NCI-H2227 (cell line): ENCODE data around the gene ZNF3.
"Not testable (repeated sequence)": the region's sequence is repeated elsewhere in the genome, so short reads cannot be mapped to it uniquely, and the experiment has no call there.

Experiments
- DNase-seq: peaks from one replicate; lab custom pipeline; 2025; ENCODE audit not compliant: unreplicated experiment; lab: John Stamatoyannopoulos, UW

ZNF3 gene

DNA sequence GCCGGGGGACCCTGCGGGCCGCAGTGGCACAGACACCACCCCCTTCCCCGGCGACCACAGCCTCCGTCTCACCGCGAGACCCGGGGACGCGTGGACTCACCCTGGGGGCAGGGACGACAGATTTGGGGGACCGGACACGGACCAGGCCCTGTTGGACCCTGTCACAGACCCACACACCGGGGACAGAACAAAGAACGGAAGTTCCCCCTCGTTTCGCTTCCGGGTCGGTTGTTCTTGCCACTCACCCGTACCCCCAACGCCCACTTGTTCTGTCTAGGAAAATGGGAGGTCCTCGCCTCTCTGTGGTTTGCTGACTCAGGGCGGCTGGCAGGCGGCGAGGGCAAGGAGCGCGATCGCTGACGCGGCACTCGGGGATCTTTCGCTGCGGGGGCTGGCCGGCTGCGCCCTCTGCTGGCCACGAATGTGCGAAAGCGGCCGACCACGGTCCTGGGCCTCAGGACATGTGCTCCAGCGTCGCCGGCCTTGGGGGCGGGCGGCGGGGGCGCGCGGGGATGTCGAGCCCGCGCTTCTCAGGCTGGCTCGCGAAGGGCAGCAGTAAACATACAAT, at the start of gene ZNF3:
Gene ZNF3 (minus strand): TSS at position 189 of the 568 bp plus-strand sequence. CDS start 4,366 bp downstream, outside the sequence.
- DNase-seq = peak; percentile 100

DNA sequence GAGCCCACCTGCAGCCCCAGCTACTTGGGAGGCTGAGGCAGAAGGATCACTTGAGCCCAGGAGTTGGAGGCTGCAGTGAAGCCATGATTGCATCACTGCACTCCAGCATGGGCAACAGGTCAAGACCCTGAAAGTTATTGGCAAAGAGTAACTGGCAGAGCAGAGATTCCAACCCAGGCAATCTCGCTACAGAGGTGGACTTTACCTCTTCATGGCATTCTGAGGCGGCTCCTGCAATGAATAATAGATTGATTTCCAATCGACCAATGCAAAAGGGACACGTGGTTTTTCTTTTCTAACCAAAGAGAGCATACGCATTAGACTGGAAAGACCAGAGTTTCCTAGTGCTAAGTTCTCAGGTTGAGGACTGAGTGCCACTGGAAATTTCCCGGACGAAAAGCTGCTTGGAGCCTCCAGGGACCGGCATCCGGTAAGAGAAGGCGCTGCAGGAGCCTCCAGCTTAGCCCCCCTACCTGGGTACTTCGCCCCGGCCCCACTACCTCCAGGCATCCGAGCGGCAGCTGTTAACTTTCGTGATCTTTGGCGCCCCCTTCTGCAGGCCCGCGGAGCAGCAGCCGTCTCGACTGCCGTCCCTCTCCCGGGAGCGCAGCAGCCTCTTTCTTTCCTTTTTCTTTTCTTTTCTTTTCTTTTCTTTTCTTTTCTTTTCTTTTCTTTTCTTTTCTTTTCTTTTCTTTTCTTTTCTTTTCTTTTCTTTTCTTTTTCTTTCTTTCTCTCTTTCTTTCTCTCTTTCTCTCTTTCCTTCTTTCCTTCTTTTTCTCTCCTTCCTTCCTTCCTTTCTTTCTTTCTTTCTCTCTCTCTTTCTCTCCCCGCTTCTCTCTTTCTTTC, 49.3 kb upstream of the ZNF3 start:
- peak; percentile 78 for DNase-seq

DNA sequence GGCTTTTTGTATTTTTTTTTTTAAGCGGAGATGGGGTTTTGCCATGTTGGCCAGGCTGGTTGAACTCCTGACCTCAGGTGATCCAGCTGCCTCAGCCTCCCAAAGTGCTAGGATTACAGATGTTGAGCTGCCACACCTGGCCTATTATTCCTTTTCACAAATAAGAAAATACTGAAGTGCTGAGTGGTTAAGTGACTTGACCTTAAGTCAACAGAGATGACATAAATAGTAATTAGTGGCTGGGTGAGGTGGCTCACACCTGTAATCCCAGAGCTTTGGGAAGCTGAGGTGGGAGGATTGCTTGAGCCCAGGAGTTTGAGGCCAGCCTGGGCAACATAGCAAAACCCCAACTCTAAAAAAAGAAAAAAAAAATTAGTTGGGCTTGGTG, 48.7 kb upstream of the ZNF3 start:
- DNase-seq = not testable (repeated sequence)

DNA sequence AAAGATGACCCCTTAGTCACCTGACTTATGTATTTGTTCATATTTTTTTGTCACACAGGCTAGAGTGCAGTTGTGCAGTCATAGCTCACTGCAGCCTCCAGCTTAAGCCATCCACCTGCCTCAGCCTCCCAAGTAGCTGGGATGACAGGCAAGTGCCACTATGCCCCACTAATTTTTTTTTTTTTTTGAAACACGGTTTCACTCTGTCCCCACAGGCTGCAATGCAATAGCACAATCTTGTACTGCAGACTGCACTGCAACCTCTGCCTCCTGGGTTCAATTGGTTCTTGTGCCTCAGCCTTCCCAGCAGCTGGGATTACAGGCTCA, 47.1 kb upstream of the ZNF3 start:
- DNase-seq = no peak

DNA sequence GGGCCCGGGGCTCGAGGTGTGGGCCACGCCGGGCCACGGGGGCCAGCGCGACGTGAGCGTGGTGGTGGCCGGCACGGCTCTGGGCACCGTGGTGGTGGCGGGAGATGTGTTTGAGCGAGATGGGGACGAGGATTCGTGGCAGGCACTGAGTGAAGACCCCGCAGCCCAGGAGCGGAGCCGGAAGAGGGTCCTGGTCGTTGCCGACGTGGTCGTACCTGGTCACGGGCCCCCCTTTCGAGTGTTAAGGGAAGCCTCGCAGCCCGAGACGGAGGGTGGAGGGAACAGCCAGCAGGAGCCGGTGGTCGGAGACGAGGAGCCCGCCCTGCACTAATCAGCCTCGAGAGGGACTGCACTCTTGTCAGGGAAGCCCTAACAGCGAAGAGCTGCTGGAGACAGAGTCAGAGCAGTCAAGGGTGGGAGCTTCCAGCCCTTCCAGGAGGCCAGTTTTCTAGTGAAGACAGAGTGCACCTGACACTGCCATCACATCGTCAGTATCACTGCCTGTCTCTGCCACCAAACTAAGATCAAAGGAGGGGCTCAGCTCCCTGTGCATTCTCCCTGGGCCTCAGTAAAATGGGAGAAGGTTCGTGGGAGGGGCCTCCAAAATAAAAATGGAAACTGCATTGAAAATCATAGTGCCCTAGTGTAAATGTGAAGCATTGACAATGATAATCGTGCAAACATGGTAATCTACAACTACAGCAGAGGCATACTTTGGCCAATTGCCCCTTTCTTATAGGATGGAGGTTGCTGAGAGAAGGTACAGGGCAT, 46.5 kb upstream of the ZNF3 start:
- DNase-seq = peak; percentile 66

DNA sequence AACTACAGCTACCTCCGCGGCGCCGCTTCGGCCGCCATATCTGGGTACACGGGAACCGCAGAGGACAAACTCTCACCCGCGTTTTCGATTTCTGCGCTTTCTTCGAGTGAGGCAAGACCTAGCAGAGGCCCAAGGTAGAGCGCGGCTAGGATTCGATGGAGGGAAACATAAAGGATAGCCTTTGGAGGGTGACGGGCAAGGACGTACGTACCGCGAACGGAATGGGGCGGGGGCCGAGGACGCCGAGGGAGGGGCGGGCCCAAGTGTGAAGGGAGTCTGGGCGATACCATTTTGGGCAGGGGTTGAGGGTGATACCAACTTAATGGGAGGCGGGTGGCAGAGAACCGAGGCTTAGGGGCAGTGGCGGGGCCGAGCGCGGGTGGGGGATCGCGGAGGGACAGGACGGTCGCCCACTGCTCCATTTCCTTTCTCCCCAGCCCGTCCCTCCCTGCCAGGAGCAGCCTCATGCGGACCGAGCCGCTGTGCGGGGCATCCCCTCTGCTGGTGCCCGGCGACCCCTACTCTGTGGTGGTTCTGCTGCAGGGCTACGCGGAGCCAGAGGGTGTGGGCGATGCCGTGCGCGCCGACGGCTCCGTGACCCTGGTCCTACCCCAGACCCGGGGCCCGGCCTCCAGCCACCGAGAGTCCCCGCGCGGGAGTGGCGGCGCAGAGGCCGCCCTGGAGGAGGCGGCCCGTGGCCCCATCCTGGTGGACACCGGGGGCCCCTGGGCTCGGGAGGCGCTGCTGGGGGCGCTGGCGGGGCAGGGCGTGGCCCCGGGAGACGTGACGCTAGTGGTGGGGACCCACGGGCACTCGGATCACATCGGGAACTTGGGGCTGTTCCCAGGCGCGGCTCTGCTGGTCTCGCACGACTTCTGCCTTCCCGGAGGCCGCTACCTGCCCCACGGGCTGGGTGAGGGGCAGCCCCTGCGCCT, 45.7 kb upstream of the ZNF3 start, which contains the start of gene MBLAC1:
Gene MBLAC1 (plus strand): TSS at position 37 of the 935 bp plus-strand sequence. CDS start 429 bp downstream, at position 466.
- DNase-seq = peak; percentile 96

DNA sequence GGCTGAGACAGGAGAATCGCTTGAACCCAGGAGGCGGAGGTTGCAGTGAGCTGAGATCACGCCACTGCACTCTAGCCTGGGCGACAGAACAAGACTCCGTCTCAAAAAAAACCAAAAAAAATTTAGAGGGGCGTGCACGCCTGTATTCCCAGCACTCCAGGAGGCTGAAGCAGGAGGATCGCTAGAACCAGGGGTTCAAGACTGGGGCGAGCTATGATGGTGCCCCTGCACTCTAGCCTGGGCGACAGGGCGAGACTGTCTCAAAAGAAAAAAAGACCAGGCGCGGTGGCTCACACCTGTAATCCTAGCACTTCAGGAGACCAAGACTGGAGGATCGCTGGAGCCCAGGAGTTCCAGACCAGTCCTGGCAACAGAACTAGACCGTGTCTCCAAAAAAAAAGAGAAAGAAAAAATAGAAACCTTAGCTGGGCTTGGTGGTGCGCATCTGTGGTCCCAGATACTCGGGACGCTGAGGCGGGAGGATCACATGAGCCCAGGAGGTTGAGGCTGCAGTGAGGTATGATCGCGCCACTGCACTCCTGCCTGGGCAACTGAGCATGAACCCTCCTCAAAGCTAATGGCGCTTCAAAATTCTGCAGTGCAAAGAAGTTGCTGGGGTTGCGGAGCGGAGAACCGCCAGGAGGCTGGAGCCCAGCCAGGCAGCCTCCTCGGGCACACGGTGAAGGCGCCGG, 44.9 kb upstream of the ZNF3 start:
- DNase-seq = no peak

DNA sequence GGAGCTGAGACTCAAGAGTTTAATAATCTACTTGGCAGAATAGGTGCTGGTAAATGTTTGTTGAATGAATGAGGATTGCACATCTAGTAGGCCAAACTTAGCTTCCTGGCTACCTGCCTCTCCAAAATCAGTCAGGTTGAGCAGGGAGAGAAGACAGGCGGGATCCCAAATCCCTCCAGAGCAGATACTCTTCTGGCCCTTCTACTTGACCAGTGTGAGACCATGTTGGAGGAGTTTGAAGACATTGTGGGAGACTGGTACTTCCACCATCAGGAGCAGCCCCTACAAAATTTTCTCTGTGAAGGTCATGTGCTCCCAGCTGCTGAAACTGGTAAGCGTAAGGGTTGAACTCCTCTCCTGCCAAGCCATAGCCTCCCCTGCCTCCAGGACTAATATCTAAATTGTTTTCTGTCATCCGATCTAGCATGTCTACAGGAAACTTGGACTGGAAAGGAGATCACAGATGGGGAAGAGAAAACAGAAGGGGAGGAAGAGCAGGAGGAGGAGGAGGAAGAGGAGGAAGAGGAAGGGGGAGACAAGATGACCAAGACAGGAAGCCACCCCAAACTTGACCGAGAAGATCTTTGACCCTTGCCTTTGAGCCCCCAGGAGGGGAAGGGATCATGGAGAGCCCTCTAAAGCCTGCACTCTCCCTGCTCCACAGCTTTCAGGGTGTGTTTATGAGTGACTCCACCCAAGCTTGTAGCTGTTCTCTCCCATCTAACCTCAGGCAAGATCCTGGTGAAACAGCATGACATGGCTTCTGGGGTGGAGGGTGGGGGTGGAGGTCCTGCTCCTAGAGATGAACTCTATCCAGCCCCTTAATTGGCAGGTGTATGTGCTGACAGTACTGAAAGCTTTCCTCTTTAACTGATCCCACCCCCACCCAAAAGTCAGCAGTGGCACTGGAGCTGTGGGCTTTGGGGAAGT, 43.0 kb upstream of the ZNF3 start:
- DNase-seq = no peak

DNA sequence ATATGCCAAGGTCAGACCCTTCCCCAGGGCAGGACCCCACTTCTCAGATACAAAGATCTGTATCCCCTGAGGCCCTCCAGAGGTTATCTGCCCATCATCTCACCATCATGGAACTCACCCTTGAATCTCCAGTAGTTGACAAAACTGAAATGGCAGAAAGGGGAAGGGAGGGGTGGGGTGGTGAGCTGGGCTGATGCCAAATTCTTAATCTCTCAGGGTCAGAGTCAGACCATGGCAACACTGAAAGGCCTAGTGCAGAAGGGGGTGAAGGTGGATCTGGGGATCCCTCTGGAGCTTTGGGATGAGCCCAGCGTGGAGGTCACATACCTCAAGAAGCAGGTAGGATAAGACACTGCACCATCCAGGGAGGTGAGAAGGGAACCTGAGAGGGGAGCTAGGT, 41.0 kb upstream of the ZNF3 start:
- no peak for DNase-seq

DNA sequence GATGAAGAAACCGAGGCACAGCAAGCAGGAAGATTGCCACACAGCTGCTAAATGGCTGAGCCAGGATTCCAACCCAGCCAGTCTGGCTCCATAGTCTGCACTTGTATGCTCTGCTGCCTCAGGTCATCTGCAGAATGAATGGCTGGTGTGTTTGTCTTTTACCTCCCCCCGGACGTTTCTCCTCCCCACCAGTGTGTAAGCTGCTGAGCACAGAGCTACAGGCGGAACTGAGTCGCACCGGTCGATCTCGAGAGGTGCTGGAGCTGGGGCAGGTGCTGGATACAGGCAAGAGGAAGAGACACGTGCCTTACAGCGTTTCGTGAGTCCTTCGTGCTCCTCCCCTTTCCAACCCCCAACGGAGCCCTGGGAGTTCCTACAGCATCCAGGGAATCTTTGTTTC, 40.5 kb upstream of the ZNF3 start:
- no peak for DNase-seq

DNA sequence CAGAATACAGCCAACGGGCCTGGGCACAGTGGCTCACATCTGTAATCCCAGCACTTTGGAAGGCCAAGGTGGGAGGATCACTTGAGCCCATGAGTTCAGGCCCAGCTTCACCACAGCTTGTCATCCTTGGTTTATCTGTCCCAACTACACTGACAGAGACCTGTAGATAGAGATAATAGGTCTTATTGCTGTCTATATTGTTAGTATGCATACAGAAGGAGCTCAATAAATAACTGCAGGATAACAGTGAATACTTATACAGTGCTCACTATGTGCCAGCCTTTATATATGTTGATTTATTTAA, 39.2 kb upstream of the ZNF3 start:
- DNase-seq = no peak

DNA sequence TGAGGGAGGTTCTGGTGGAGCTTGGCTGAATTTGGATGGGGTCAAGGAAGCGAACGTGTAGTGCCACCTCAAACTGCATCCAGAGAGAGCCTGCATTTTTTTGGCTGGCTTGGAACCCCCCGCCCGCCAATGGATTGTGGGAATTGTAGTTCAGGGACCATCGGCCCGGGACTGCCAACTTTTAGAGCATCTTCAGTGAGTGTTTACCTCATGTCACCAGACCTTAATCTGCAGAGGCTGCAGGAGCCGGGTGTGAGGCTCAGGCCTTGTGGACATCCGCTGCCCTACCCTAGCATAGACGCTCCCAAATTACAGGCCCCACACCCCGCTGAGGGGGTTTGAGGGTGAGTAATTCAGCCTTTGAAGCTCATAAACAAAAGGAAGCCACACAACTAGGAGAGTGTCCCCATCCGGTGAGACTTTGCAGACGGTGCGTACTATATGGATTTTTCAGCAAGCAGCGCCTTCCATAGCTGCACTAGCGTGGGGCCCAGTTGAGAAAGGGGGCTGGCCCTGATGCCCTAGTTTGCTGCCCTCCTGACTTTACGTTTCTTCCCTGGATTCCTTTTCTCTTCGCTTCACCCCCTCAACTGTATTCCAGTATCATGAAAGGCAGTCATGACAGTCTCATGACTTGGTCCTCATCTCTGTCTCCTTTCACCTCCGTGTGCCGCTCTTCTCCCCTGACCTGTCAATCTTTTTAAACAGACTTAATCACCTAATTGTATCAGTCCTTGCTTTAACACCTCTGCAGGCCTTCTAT, 38.6 kb upstream of the ZNF3 start:
- DNase-seq = peak; percentile 72

DNA sequence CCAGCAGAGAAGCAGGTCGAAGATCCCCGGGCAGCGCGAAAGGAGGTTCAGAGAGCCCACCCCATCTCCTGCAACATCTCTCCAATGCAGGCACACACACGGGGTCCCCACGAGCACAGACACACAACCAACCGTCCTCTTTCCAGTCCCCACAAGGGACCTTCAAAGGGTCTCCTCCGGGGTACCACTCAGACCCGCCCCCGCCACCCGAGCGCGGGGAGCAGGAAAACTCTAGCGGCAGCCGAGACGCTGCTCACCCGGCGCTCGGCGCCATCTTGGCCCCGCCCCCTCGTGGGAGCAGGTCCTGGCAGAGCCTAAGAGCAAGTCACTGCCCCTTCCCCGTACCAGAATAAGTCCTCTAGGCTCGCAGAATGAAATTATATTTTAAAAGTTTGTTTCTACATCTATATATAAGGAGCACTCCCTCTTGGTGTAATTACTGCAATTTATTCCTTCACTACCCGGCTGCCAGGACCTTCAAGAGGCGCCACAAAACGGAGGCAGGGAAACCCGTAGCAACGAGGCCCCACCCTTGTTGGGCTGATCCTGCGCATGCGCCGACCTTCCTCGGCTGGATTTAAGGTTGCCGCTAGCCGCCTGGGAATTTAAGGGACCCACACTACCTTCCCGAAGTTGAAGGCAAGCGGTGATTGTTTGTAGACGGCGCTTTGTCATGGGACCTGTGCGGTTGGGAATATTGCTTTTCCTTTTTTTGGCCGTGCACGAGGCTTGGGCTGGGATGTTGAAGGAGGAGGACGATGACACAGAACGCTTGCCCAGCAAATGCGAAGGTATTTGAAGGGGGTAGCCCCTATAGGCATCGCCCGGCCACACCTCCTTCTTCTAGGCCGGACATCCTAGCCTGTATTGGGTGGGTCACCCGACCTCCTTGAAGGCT, 37.8 kb upstream of the ZNF3 start, which contains the start of the genes CNPY4 and TAF6:
Gene CNPY4 (plus strand): TSS at position 563 of the 898 bp plus-strand sequence. CDS start 111 bp downstream, at position 674.
Gene TAF6 (minus strand): TSS at position 287 of the 898 bp plus-strand sequence. CDS start 5,149 bp downstream, outside the sequence.
- DNase-seq = peak; percentile 98

DNA sequence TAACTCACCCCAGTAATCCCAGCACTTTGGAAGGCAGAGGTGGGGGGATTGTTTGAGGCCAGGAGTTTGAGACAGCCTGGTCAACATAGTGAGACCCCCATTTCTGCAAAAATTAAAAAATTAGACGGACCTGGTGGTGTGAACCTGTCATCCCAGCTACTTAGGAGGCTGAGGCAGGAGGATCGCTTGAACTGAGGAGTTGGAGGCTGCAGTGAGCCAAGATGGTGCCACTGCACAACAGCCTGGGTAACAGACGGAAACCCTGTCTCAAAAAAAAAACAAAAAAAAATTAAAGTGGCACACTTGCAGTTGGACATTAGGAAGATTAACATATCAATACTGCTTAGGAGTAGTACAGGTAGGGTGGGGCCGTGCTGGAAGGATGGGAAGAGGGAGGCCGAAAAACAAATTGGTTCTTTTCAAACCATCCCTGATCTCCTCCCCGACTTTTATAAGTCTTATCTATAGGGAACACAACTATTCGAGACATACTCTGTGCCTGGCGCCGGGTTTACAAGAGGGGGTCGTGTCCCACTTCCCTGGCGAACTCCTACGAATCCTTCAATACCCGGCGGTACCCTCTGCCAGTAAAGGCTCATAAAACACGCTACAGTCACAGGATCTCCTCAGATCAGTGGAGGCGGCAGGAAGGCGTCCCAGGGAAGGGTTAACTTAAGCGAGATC, 37.0 kb upstream of the ZNF3 start:
- no peak for DNase-seq

DNA sequence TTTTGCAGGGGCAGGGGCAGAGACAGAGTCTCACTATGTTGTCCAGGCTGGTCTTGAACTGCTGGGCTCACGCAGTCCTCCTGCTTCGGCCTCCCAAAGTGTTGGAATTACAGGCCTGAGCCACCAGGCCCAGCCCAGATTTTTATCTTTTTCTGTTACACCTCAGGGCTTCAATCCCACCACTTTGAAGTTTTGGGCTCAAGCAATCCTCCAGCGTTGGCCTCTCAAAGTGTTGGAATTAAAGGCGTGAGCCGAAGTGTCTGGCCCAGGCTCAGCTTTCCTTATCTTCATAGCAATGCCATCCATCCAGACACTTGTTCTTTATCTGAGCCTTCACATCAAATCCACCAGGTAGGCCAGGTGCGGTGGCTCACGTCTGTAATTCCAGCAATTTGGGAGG, 33.5 kb upstream of the ZNF3 start:
- DNase-seq = no peak

DNA sequence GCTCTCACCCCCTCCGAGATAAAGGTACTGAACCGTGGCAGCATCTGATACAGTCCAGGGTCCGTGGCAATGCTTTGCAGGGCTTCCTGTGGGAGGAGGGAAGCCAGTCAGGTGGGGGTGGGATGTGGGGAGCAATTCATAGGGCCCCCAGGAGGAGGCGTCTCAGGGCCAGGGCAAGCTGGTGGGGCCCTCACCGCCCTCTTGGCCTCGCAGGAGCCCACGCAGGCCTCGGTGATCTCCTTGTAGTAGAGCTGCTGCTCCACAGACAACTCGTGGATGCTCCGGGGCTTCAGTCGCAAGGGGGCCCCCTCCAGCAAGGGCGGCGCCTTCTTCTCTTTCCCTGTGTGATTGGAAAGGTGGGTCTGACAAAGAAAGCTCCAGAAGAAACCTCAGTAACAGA, 30.4 kb upstream of the ZNF3 start:
- DNase-seq = no peak

DNA sequence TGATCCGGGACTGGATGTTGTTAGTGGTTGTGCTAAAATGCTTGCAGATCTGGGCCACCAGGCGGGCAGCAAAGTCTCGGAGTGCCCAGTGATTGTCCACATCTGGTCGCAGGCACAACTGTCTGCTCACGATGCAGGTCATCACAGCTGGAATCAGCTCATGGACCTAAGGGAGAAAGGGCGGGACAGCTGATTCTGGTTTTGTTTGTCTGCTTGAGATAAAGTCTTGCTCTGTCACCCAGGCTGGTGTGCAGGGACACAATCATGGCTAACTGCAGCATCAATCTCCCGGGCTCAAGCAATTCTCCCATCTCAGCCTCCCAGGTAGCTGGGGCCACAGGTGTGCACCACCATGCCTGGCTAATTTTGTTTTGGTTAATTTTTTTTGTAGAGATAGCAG, 29.6 kb upstream of the ZNF3 start:
- DNase-seq = no peak
